HUES64 (cell line): ENCODE data around the gene ROPN1B.

Source experiments
- H3K27ac ChIP-seq: 2 replicates; pipeline ENCODE4 v1.7.0; 2013; ENCODE audit warnings: low read depth, low read length, inconsistent platforms
- H3K27me3 ChIP-seq: 2 replicates; pipeline ENCODE4 v1.6.1; 2013; ENCODE audit warnings: mild to moderate bottlenecking, low read length; ENCODE audit not compliant: insufficient read depth
- H3K36me3 ChIP-seq: 2 replicates; pipeline ENCODE4 v1.6.1; 2013; ENCODE audit warnings: mild to moderate bottlenecking, low read length; ENCODE audit not compliant: insufficient read depth
- H3K4me1 ChIP-seq: 2 replicates; pipeline ENCODE4 v1.6.1; 2013; ENCODE audit warnings: mild to moderate bottlenecking, low read length, moderate library complexity; ENCODE audit not compliant: insufficient read depth
- H3K4me3 ChIP-seq: 2 replicates; pipeline ENCODE4 v1.5.1; 2013; ENCODE audit warnings: mild to moderate bottlenecking, low read length, moderate library complexity
- H3K9ac ChIP-seq: 2 replicates; pipeline ENCODE4 v1.6.1; 2013; ENCODE audit warnings: mild to moderate bottlenecking, low read depth, low read length
- H3K9me3 ChIP-seq: 2 replicates; pipeline ENCODE4 v1.6.1; 2013; ENCODE audit warnings: low read depth, low read length; ENCODE audit not compliant: insufficient read depth
- WGBS: fragments of 150-250, 120-280 bp; methylation state at CpG from one replicate; pipeline ENCODE4 v1.1.7; 2013; ENCODE audit warnings: missing lambda C conversion rate; 5-methylcytosine and 5-hydroxymethylcytosine counted together

ROPN1B gene

GRCh38 chr3:126031981-126032471, 63.0 kb downstream of the ROPN1B start:
- Histone ChIP-seq H3K4me3 (no peak overlapping the region), H3K9me3 (peaks cover 28% of the 10 kb centered on the region), H3K27me3 (no peaks in the 10 kb centered on the region), H3K27ac (no peak overlapping the region), H3K9ac (no peak overlapping the region), H3K4me1 (no peaks in the 10 kb centered on the region), H3K36me3 (peaks cover 3% of the 10 kb centered on the region; the same call in 1 of the 2 replicates)
- 65% methylated on average over 9 of the region's 9 CpGs for WGBS
